CD4-positive, alpha-beta T cell treated with Interleukin-10 for 1 hour (primary cell): ENCODE data around the gene TSPYL2.
A peak's percentile ranks its signal among the peaks of the same experiment; 100 is the strongest.

Experiments
- DNase-seq: peaks from one replicate; pipeline ENCODE4 v3.0.0-alpha.2; 2020

TSPYL2 gene

DNA sequence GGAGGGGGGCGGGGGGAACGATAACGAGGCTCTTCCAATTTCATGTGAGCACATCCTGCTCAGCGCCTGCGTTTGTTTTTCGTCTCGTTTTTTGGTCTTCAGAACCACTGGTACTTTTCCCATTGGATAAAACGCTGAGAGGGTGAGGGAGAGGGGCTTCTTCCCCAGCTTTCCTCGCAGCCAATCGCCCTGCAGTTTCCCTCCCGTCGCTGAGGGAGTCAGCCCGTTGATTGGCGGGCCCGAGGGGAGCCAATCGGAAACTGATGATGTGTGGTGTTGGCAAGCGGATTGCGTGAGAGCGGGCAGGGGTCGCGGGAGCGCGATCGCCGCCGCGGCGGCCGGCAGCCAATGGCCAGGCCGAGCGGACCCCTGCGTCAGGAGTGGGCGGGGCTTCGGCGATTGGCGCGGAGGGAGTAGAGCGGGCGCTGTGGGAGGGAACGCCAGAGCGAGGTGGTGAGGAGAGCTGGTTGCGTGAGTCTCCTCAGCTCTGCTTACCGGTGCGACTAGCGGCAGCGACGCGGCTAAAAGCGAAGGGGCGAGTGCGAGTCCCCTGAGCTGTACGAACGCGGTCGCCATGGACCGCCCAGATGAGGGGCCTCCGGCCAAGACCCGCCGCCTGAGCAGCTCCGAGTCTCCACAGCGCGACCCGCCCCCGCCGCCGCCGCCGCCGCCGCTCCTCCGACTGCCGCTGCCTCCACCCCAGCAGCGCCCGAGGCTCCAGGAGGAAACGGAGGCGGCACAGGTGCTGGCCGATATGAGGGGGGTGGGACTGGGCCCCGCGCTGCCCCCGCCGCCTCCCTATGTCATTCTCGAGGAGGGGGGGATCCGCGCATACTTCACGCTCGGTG lies at the start of gene TSPYL2:
Gene TSPYL2, plus strand, starts transcription at position 443 of the 848 bp plus-strand sequence. Its CDS starts 132 bp downstream, at position 575.
- peak; percentile 96 for DNase-seq

- no peak for DNase-seq
These were observed 46.0 kb upstream of the TSPYL2 start for GRCh38 chrX:53036149-53036548.

GRCh38 chrX:53039236-53039635 lies 42.9 kb upstream of the TSPYL2 start:
- DNase-seq, result no peak

DNA sequence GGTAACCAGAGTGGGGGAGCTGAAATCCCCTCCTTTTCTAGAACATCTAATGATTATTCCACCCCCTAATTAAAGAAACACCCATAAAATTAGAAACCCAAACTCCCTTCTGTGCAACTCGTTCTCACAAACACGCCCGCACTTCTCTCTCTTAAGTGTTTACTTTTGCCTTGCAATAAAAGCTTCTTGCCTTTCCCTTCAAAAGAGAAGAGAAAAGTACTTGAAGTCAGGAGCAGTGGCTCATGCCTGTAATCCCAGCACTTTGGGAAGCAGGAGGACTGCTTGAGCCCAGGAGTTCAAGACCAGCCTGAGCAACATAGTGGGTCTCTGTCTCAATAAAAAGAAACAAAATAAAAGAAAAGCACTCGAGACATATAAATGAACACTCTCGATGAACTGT lies 37.2 kb upstream of the TSPYL2 start:
- no peak for DNase-seq

DNA sequence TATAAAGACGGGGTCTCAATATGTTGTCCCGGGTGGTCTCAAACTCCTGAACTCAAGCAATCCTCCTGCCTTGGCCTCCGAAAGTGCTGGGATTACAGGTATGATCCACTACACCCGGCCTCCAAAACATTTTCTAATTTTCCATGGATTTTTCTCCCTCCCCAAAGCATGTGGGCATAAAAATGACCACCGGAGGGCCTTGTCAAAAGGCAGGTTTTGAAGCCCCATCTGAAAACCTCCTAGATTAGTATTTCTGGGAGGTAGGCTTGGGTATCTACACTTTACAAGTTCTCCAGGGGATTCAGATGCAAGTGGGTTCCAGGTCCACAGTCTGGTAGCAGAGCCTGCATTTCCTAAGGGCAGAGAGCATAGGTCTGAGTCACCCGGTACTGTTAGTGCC lies 34.9 kb upstream of the TSPYL2 start:
- DNase-seq, result no peak

- DNase-seq, result no peak
These were observed 33.7 kb upstream of the TSPYL2 start, which contains the start of gene GPR173 for GRCh38 chrX:53048169-53049126. Gene GPR173, plus strand, starts transcription at chrX:53048789. Its CDS starts 27,833 bp downstream, at chrX:53076622.

GRCh38 chrX:53049127-53049517 lies 33.0 kb upstream of the TSPYL2 start:
- DNase-seq, result no peak

DNA sequence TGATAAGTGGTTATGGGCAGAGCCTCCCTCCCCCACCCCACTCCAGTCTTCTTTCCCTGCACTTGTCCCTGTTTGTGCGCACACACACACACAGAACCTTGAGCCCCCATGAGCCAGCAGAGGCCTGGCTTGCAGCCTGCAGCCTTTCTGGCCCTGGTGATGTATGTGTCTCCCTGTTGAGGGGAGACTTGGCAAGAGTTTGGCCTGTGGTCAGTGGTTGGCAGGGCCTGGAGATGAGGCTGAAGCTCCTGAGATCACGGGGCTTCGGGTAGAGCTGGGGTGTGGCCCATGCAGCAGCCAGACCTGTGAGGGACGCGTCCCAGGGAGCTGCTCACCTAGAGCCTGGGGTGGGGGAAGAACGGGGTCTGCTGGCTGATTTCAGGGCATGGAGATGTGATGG lies 31.3 kb upstream of the TSPYL2 start:
- no peak for DNase-seq

DNA sequence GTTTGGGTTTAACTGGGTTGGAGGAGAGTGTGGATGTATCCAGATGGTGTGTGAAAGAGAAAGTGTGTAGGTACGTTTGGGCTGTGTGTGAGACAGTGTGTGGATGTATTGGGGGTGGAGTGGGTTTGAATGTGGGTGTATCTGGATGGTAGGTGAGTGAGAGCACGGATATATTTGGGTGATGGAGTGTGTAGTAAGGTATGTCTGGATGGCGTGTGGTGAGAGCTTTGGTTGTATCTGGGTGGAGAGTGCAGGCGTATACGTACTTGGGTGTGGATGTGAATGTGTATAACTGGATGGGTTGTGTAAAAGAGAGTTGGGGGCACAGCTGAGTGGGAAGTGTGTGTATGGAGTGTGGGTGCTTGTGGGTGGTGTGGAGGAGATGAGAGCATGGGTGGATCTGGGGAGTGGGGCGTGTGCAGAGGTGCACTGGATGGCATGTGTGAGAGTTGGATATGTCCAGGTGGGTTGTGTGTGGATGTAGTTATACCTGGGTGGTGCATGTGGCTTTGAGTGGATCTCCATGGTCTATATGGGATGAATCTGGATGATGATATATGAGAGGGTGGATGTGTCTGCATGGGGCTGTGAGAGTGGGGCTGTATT lies 26.8 kb upstream of the TSPYL2 start:
- DNase-seq, result no peak

DNA sequence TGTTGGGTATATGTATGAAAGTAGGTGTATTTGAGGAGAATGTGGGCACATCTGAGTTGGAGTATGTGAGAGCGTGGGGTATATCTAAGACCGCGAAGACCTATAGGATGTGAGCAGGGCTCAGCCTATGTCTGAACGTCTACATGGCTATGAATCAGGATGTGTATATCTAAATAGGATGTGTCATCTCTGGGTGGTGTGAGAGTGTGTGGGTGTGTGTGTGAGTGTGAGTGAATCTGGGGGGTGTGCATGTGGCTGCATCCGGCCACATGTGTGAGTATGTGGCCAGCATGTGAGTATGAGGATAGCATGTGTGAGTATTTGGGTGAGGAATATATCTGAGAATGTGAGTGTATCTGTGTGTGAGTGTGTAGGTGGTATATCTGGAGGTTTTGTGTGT lies 25.9 kb upstream of the TSPYL2 start:
- no peak for DNase-seq

DNA sequence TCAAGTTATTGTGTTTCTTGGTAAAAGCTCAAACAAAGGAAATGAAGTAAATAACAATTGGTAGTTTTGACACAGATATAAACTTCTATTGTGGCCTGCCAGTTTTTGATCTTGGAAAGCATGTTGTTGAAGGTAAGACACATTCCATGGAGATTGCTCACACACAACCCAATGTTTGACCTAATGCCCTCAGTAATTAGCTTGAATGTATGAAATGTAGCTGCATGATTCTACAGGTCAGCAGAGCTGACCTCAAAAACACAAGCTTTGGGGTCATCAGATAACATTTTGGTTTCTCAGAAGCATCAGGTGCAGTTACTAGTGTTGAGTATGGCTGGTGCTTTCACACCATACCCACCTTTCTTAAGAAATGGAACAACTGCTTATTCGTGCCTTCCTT lies 17.1 kb upstream of the TSPYL2 start:
- no peak for DNase-seq

- DNase-seq, result no peak
These were observed 11.1 kb upstream of the TSPYL2 start for GRCh38 chrX:53071064-53071463.

DNA sequence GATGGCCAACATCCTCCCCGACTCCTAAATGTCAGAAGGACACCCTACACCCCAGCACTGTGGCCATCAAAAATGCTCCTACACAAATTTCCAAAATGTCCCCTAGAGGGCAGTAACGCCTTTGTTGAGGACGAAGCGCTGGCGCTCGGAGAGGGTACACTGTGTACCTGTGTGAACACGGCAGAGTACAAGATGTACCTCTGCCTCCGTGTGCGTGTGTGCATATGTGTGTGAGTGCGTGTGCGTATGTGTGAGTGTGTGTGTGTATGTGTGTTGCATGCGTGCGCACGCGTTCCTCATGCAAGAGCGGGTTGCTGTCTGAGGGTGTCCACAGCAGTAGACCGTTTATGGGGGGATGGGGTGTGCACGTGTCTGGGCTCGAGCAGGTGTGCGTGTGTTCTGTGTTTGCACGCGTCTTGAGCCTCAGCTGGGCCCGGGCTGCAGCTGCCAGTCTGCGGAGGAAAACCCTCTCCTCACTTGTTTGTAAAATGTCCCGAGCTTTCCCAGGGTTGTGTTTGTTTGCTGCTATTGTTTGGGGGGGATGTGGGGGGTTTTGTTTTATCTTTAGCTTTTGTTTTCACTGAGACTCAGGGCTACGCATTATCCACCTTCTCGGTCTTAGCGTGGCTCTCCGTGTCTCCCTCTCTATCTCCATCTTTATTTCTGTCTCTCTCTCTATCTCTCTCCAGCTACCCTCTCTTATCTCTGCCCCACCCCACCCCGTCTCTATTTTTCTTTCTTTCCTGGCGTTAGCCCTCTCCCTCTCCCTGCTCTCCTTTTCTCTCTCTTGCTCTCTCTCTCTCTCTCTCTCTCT lies 10.4 kb upstream of the TSPYL2 start:
- DNase-seq, result peak; percentile 86

GRCh38 chrX:53072418-53073114 lies 9.6 kb upstream of the TSPYL2 start:
- no peak for DNase-seq

- DNase-seq, result no peak
These were observed 9.0 kb upstream of the TSPYL2 start for GRCh38 chrX:53073115-53073586.

- no peak for DNase-seq
These were observed 7.2 kb upstream of the TSPYL2 start for GRCh38 chrX:53075011-53075410.

GRCh38 chrX:53076671-53077070 lies 5.5 kb upstream of the TSPYL2 start:
- DNase-seq, result no peak

DNA sequence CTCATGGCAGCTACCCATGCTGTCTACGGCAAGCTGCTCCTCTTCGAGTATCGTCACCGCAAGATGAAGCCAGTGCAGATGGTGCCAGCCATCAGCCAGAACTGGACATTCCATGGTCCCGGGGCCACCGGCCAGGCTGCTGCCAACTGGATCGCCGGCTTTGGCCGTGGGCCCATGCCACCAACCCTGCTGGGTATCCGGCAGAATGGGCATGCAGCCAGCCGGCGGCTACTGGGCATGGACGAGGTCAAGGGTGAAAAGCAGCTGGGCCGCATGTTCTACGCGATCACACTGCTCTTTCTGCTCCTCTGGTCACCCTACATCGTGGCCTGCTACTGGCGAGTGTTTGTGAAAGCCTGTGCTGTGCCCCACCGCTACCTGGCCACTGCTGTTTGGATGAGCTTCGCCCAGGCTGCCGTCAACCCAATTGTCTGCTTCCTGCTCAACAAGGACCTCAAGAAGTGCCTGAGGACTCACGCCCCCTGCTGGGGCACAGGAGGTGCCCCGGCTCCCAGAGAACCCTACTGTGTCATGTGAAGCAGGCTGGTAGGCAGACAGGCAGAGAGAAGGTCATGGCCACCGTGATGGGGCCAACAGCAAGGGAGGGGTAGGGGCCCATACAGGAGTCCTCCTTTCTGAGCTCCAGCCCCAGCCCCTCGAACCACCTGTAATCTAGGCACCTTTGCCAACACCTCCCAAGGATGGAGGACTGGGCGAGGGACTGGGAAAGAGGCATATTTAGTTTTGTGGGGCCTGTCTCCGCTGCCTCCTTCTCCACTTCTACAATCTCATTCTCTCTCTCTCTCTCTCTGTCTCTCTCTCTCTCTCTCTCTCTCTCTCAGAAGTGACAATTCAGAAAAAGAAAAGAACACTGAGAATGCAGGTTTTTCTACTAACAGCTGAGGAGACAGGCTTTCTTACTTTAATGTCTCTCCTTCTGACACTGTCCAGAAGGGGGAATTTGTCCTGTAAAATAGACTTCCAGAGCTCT lies 4.7 kb upstream of the TSPYL2 start:
- peak; percentile 28 for DNase-seq

- DNase-seq, result no peak
These were observed 3.2 kb upstream of the TSPYL2 start for GRCh38 chrX:53078943-53079342.
